ENCODE data around the gene UBAP2.
"Not testable (repeated sequence)": the region's sequence is repeated elsewhere in the genome, so short reads cannot be mapped to it uniquely, and the experiment has no call there.

The UBAP2 gene

GRCh38 chr9:33964086-33964768, 84.5 kb downstream of the UBAP2 start:
- no peak for DNase-seq

DNA sequence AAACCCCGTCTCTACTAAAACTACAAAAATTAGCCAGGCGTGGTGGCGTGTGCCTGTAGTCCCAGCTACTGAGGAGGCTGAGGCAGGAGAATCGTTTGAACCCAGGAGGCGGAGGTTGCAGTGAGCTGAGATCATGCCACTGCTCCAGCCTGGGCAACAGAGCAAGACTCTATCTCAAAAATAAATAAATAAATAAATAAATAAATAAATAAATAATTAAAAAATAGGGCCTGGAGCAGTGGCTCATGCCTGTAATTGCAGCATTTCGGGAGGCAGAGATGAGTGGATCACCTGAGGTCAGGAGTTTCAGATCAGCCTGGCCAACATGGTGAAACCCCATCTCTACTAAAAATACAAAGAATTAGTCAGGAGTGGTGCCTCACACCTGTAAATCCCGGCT, 86.2 kb downstream of the UBAP2 start:
- DNase-seq, result not testable (repeated sequence)

- no peak for DNase-seq
These were observed 89.0 kb downstream of the UBAP2 start for GRCh38 chr9:33959725-33960124.

GRCh38 chr9:33956544-33956943, 92.1 kb downstream of the UBAP2 start:
- DNase-seq, result no peak

GRCh38 chr9:33952066-33952465, 96.6 kb downstream of the UBAP2 start:
- no peak for DNase-seq

DNA sequence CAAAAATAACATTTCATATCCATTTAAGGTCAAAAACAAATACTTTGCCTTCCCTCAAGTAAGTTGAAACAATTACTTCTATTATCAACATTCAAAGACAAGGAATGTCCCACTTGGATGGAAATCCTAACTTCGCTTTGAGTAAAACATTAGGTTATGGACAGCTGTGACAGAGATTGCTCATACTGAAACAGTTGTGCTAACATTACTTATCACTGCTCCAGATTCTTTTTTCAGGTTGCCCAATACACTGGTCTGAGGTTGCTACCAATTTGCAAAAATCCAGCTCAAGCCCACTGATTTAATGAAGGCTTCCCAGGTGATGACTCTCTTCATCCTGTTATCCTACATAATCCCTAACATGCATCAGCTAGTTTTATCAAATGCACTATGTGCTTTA, 98.3 kb downstream of the UBAP2 start:
- DNase-seq, result no peak

GRCh38 chr9:33946779-33947535, 101.7 kb downstream of the UBAP2 start:
- DNase-seq, result no peak

DNA sequence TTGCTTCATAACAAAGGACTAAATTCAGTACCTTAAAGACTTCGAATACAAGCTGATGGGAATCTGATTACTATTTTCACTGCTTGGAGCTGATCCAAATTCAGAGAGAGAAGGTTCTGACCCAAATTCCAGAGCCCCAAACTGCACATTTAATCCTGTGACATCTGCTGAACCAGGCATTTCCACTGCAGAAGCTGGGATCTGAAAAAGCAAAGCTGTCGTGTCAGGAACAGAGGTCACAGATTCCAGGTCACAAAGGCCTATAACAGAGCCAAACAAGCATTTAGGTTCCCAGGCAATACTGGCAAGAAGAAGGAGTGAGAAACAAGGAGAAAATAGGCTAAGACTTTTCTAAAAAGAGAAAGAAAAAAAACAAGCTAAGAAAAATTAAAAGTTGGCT, 105.3 kb downstream of the UBAP2 start:
- DNase-seq, result no peak

GRCh38 chr9:33942471-33943083, 106.1 kb downstream of the UBAP2 start:
- no peak for DNase-seq

GRCh38 chr9:33939924-33940874, 108.5 kb downstream of the UBAP2 start:
- DNase-seq, result no peak

DNA sequence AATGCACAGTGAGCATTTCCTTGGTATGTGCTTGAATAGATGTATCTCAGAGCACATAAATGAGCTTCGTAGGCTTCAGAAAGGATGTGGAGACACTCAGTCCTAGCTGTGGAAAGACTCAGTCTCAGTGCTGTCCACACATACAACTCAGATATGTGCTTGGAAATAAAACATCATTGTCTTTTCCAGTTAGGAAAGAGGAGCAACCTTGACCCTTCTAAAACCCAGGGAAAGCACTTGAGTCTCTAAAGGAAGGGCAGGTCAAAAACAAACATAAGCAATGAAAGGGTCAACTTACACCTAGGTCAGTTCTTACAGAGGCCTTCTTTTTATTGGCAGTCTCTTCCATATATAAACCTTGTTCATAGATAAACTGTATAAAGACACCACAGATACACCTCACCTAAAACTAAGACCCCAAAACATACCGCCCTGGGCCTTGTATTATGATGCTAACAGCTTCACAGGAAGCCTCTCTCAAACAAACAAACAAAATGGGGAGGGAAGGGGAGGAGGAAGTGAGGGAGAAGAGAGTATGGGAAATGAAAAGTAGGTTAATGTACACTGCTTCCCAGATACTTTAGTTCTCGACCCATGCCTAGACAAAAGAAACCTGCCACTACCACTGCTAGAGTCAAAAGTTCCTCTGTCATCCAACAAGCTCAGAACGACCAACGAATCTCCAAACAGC, 114.4 kb downstream of the UBAP2 start:
- no peak for DNase-seq

GRCh38 chr9:33932078-33932807, 116.4 kb downstream of the UBAP2 start:
- DNase-seq, result no peak

- no peak for DNase-seq
These were observed 117.4 kb downstream of the UBAP2 start for GRCh38 chr9:33931326-33931725.

DNA sequence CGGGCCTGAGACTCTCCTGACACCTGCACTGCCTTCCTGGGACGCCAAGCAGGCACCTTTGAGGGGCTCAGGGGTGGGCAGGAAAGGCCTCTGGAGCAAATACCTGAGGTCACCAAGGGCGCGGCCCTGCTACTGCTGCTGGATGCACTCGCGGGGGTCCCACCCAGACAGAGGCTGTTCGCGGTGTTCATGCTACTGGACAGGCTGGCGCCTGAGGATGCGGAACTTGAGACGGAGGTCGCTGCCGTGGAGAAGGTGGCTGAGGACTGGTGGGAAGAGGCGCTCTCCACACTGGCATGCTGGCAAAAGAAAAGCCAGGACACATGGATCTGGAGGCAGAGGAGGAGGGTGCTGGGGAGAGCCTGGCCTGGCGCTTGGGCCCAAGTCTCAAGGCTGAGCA, 121.0 kb downstream of the UBAP2 start:
- no peak for DNase-seq

- no peak for DNase-seq
These were observed 121.8 kb downstream of the UBAP2 start for GRCh38 chr9:33926746-33927485.

DNA sequence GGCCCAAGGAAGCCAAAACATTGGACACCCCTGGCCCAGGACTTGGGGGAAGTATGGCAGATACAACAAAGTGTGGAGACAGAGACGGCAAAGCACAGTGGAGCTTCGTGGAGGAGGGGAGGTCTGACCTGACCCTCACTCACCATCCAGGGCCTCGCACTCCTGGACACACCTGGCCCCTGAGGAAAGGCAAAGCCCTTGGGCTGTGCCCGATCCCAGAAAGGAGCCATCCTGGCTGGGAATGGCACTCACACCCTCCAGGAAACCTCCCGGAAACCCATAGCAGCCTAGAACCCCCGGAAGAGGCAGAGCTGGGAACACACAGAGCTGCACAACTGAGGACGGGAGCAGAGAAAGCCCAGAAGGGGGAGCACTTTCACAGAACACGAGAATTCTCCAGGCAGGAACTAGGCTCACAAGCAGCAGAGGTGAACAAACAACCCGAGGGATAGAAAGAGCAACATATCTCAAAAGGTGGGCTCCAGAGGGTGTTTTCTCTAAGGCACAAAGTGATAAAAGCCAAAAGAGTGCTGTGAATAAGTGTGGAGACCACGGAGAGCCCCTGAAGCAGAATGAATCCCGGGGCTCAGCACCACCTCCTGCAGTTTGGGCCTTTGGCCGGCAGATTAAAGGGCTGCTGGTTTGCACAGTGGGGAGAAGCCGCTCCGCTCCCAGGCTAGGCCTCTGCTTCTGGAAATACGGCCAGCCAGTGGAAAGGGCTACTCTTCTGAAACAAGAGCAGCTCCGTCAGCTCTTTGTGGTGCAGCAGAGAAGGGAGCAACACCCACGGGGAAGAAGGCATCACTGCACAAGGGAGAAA, 123.5 kb downstream of the UBAP2 start:
- DNase-seq, result peak; percentile 64

GRCh38 chr9:33923998-33924701, 124.5 kb downstream of the UBAP2 start:
- no peak for DNase-seq

GRCh38 chr9:33923079-33923478, 125.6 kb downstream of the UBAP2 start:
- DNase-seq, result no peak

Measured in 8988T (cell line).